HG03175 (cell line): Measurements from ENCODE around the gene VILL.
A peak's percentile ranks its signal among the peaks of the same experiment; 100 is the strongest.
"Not testable (repeated sequence)": the region's sequence is repeated elsewhere in the genome, so short reads cannot be mapped to it uniquely, and the experiment has no call there.

Experiments used
- ATAC-seq: cut with Tn5 transposase; IDR thresholded peaks from one replicate; pipeline ENCODE4 v1.9.1; 2021; ENCODE audit warnings: mild to moderate bottlenecking, moderate library complexity; ENCODE audit not compliant: unreplicated experiment

VILL gene

DNA sequence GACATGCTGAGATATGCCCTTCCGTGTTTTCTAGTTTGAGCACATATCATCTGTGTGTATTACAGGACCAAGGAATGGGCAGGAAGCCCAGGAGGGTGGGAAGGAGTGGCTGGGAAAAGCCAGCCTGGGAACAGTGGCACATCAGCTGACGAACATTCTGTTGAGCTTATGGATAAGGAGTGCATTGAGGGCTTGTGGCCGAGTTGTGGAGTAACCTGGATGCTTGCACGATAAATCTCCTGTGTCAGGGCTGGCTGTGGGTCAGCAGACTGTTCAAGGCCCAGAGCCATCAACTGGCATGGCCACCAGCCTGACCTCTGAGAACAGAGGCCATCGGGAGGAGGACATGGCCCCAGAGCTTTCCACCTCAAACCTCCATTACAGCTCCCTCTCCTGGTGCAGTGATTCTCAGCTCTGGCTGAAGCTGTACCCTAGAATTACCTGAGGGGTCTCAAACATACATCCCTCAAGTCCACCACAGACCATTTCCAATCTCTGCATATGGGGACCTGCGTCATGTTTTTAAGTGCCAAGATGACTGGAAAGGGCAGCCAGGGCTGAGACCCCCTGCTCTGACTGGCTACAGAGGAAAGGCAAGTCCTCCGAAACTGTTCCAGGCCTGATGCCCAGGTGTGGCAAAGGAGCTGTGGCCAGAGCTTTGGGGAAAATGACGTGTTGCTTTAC lies 4.8 kb upstream of the VILL start:
- no peak for ATAC-seq

- no peak for ATAC-seq
Observed at GRCh38 chr3:37986479-37987314, 3.9 kb upstream of the VILL start.

DNA sequence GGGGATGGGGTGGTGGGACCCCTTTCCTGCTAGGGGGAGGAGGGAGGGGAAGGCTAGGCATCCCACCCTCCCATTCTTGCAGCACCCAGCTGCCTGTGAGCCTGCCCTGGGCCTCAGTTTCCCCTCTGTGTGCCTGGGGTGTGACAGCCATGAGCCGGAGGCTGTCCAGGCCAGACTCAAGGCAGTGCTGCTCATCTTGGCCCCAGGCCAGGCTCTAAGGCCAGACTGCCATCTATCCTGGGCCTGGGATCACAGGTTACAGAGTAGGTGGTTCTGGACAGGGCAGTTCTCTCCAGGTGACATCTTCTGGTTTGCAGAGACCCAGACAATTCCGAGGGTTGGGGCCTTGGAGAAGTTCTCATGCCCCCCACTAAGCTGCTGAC lies 3.3 kb upstream of the VILL start:
- no peak for ATAC-seq

- no peak for ATAC-seq
Observed at GRCh38 chr3:37987751-37988179, 2.8 kb upstream of the VILL start.

- not testable (repeated sequence) for ATAC-seq
Observed at GRCh38 chr3:37988376-37988775, 2.2 kb upstream of the VILL start.

- no peak for ATAC-seq
Observed at GRCh38 chr3:37988931-37989525, 1.6 kb upstream of the VILL start.

DNA sequence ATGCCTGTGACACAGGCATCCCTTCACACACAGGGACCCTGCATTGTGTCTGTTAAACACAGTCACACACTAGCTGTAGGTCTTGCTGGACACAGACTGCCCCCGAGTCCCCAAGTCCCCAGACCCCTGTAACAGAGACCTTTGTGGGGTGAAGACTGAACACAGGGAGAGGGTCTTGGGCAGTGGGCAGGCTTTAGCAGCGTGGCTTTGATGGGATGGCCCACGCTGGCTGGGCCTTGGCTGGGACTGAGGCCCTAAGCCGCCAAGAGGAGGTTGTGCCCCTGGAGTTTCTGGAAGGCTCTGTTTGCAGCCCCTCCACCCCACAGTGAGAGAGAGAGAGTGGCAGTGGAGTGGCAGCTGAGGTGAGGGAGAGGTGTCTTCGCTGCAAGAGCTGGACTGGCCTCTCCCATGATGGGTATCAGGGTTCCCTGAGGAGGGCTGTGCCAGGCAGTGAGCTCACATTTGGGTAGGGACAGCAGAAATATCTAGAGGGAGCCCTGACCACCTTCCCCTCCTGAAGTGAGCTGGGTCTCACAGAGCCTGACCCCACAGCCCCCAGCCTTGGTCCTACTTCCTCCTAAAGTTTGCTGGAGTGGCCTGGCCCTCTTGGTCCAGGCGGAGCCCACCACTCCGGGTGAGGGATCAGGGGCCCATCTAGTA lies 635 bp upstream of the VILL start:
- no peak for ATAC-seq

DNA sequence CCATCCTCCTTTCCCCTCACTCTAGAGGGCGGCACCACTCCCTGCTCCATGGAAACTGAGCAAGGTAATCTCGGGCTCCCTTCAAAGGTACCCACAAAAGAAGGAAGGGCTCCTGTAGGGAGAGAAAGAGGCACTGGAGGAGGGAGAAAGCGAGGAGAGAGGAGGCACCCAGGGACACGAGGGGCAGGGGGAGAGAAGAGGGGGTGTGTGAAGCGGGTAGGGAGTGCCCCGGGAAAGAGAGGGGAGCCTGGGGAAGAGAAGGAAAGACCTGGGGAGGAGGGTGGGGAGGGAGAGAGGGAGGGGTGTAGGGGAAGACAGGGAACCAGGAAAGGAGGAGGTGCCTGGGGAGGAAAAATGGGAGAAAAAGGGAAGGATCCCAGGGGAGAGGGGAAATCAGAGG lies 523 bp downstream of the VILL start:
- ATAC-seq: no peak

DNA sequence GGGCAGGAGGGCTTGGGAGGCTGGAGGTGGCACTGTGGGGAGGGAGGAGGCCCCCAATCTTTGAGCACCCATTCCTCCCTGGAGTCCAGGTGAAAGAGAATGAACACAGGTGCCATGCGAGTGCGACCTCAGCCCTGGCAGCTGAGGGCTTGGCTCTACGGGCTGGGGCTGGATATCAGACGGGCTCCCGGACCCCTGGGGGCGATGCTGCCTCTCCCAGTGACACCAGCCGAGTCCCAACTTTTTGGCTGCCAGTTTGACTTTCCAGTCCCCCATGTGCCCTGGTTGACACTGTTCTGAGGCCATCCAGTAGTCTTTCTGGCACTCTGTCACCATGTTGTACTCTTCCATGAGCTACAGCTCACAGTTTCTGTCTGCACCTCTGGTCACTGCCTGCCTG lies 1.2 kb downstream of the VILL start:
- ATAC-seq: no peak

- no peak for ATAC-seq
Observed at GRCh38 chr3:37992271-37993066, 1.9 kb downstream of the VILL start.

- ATAC-seq: no peak
Observed at GRCh38 chr3:37993067-37993455, 2.5 kb downstream of the VILL start.

DNA sequence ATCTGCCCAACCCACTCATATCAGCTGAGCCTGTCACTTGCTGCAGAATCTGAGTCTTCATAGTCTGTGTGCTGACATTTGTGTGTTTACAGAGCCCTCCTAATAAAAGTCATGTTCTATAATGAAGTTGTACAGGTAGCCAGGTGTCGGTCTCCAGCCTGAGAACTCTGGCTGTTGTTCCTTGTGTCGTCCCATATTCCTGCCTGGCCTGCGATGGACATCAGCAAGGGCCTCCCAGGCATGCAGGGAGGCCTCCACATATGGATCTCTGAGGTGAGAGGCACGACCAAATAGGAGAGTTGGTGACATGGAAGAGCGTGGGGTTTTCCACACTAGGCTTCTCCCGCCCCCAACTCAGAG lies 2.9 kb downstream of the VILL start:
- no peak for ATAC-seq

GRCh38 chr3:37993820-37994638 lies 3.4 kb downstream of the VILL start:
- ATAC-seq: peak; percentile 57

- ATAC-seq: peak; percentile 3
Observed at GRCh38 chr3:37994639-37994972, 4.0 kb downstream of the VILL start.

DNA sequence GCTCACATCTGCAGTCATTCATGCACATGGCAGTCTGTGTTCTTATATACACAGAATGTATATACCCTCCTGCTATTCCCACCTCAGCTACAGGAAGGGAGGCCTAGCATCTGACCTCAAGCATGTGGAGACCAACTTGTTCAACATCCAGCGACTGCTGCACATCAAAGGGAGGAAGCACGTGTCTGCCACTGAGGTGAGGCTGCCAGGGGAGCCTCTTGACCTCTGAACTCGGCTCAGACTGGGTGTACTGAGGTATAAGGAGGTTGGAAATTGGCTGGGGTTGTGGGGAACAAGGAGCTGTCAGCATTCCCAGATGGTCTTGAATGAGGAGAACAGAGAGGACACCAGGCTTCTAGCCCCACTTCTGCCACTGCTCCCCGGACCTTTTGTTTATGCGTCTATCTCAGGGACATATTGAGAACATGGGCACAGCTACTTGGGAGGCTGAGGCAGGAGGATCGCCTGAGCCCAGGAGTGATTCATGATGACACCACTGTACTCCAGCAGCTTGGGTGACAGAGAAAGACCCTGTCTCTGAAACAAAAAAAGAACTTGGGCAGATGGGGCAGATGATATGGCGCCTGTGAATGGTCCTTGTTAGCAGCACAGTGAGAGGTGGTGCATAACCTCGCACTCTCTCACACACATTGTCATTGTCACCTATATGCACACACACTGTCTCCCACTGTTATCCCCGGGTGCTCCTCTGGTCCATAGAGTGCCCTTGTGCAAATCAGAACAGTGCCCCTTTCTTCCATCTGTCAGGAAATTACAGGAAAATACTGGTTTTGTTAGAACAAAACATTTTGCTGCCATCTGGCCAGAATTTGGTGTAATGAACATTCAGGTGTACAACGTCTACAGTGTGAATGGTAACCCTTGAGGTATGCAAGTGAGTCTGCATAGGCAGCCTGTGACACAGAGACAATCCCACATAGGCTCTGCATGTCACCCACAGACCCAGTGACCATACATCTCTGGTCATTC lies 5.4 kb downstream of the VILL start:
- no peak for ATAC-seq

GRCh38 chr3:37996785-37997301 lies 6.3 kb downstream of the VILL start:
- peak; percentile 62 for ATAC-seq

DNA sequence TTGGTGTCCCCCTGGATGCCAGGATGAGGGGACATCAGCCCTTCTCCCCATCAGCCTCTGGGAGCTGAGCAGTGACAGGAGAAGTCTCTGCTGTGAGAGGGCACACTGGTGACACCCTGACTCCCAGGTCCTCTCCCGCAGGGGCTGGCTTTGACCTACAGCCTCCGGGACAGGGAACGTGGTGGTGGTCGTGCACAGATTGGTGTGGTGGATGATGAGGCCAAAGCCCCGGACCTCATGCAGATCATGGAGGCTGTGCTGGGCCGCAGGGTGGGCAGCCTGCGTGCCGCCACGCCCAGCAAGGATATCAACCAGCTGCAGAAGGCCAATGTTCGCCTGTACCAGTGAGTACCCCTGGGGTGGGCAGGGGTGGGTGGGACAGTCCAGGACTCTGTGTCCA lies 6.8 kb downstream of the VILL start:
- ATAC-seq: no peak

DNA sequence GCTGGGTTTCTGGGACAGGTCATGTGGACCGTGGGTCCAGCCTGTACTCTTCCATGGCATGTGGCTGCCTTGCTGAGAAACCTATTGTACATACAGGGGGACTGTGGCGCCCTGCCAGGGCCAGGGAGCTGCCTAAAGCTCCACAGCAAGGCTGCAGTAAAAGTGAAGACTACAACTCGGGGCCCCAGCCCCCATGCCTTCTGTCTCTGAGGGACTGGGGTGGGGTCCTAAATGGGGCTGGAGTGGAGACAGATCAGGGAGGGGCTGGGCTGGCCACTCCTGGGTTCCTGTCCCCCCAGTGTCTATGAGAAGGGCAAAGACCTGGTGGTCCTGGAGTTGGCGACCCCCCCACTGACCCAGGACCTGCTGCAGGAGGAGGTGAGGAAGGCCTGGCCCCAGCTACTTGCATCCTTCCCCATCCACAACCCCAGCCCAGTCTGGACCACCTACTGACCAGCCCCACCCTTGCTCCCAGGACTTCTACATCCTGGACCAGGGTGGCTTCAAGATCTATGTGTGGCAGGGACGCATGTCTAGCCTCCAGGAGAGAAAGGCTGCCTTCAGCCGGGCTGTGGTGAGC lies 7.3 kb downstream of the VILL start:
- ATAC-seq: no peak
